IPS-11a (cell line): ENCODE data around the gene OOSP2.
"Not testable (repeated sequence)": the region's sequence is repeated elsewhere in the genome, so short reads cannot be mapped to it uniquely, and the experiment has no call there.

Experiments
- H3K4me3 ChIP-seq: one replicate; pipeline ENCODE4 v1.5.1; 2013; ENCODE audit warnings: low read depth, low read length, control low read depth

OOSP2 gene, protein sequence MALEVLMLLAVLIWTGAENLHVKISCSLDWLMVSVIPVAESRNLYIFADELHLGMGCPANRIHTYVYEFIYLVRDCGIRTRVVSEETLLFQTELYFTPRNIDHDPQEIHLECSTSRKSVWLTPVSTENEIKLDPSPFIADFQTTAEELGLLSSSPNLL

DNA sequence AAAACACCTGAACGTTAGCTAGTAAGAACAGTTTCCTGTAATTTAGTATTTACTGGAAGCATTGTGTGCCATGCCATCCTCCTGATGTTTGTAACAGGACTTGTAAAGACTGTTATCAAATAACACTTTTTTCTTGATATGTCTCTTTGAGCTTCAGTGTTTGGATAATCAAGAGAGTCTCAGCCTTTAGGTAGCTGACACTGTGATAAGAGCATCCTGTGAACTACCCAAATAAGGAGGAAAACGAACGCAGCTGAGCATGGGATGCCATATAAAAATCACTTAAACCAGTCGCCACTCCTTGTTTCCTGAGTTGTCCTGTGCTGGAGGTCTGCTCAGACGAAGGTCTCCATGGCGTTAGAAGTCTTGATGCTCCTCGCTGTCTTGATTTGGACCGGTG is at the start of gene OOSP2:
TSS of gene OOSP2 (plus strand) at position 301 of the 400 bp plus-strand sequence. CDS start at position 352, 51 bp downstream.
- H3K4me3 ChIP-seq = no peak within 1 kb of the TSS

DNA sequence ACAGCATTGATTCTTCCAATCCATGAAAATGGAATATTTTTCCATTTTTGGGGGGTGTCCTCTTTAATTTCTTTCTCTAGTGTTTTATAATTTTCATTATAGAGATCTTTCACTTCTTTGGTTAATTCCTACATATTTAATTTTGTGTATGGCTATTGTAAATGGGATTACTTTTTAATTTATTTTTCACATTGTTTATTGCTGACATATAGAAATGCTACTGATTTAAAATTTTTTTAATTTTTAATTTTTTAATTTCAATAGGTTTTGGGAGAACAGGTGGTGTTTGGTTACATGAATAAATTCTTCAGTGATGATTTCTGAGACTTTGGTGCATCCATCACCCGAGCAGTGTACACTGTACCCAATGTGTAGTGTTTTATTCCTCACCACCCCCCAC is 49.8 kb upstream of the OOSP2 start:
- H3K4me3 ChIP-seq = no peak overlapping the region

DNA sequence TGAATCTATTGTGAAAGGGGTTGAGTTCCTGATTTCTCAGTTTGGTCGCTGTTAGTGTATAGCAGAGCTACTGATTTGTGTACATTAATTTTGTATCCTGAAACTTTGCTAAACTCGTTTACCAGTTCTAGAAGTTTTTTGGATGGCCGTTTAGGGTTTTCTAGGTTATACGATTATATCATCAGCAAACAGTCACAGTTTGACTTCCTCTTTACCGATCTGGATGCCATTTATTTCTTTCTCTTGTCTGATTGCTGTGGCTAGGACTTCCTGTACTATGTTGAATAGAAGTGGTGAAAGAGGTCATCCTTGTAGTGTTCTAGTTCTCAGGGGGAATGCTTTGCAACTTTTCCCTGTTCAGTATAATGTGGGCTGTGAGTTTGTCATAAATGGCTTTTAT is 47.8 kb upstream of the OOSP2 start:
- H3K4me3 ChIP-seq = no peak overlapping the region

DNA sequence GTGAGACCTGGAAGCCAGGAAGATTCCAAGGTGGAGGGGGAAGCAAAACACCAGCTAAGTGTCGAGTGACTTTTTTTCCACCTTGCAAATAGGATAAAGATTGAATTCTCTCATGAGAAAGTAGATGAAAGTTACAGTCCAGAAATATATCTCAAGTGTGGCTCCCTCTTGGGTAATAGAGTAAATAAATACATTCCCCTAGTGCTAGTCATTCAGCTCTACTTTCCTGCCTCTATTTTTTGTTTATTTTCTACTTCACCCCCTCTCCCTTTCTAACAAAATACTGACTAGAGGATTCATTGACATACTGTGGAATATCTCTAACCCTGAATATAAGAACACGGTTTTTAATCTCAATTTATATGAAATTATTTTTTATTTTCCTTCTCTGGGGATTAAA is 42.4 kb upstream of the OOSP2 start:
- no peak overlapping the region for H3K4me3 ChIP-seq

DNA sequence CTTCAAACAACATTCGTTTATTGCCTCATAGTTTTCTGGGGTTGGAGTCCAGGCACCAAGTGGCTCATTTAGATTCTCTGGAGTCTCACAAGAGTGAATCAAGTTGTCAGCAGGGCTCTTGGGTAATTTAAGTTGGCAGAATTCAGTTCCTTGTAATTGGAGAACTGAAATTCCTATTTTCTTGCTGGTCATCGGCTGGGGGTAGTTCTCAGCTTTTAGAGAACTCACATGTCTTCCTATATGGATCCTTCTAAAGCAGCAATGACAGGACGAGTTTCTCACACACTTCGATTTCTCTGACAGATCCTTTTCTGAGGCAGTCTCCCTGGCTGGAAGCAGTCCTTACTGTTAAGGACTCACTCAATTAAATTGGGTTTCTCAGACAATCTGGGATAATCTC is 40.5 kb upstream of the OOSP2 start:
- no peak overlapping the region for H3K4me3 ChIP-seq

DNA sequence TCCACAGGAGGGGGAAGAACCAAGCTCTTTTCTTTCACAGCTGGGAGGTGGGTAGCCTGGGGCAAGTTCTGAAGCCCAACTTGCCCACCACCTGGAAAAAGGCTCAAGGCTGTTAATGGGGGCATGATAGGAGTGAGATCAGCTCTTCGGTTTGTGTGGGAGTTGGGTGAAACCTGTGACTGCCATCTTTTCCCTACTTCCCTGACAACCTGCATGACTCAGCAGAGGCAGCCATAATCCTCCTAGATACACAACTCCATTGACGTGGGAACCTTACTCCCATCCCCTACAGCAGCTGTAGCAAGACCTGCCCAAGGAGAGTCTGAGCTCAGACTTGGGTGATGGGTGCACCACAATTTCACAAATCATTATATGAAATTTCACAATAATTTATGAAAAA is 36.5 kb upstream of the OOSP2 start:
- no peak overlapping the region for H3K4me3 ChIP-seq

DNA sequence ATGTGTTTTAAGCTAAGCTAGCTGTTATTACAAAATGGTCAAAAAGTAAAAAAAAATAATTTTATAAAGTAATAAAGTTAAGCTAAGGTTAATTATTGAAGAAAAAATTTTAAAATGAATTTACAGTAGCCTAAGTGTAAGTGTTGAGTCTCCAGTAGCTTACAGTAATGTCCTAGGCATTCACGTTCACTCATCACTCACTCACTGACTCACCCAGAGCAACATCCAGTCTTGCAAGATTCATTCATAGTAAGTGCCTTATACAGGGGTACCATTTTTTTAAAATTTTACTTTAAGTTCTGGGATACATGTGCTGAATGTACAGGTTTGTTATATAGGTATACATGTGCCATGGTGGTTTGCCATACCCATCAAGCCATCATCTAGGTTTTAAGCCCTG is 34.8 kb upstream of the OOSP2 start:
- no peak overlapping the region for H3K4me3 ChIP-seq

DNA sequence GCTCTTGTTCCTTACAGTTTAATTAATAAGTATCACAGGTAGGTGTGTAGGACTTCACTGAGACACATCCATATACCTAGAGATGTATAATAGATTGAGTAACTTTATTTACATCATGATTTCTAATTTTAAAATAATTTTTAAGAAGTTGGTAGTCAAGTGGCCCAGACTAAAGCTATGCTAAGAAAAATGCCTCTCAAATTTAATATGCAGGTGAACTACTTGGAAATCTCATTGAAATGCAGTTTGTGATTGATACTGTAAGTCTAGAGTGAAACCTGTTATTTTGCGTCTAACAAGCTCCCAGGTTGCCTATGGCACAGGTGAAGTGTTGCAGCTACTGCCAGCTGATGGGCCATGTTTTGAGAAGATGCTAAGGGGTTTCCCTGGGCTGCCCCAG is 23.3 kb upstream of the OOSP2 start, which contains the start of gene OOSP4B:
TSS of gene OOSP4B (plus strand) at position 301 of the 400 bp plus-strand sequence.
- H3K4me3 ChIP-seq = no peak within 1 kb of the TSS

DNA sequence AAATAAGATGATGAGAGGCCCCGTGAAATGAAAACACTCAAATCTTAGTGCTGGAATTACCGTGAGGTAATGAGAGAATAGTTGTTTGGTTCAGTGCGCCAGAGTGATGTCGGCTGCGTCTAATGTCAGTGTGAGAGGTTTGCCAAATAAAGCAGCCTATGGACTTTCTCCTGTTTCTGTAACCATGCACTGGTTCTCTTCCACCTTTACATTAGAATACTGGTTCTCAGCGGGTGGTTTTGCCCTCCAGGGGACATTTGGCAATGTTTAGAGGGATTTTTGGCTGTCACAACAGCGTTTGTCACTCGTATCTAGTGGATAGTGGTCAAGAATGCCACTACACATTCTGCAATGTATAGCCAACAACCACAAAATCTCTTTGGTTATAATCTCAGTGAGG is 22.2 kb upstream of the OOSP2 start:
- no peak overlapping the region for H3K4me3 ChIP-seq

DNA sequence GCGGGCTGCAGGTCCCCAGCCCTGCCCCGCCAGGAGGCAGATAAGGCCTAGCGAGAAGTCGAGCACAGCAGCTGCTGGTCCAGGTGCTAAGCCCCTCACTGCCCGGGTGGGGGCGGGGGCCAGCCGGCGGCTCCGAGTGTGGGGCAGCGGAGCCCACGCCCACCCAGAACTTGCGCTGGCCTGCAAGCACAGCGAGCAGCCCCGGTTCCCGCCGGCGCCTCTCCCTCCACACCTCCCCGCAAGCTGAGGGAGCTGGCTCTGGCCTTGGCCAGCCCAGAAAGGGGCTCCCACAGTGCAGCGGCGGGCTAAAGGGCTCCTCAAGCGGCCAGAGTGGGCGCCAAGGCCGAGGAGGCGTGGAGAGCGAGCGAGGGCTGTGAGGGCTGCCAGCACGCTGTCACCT is 19.8 kb upstream of the OOSP2 start:
- H3K4me3 ChIP-seq = not testable (repeated sequence)

DNA sequence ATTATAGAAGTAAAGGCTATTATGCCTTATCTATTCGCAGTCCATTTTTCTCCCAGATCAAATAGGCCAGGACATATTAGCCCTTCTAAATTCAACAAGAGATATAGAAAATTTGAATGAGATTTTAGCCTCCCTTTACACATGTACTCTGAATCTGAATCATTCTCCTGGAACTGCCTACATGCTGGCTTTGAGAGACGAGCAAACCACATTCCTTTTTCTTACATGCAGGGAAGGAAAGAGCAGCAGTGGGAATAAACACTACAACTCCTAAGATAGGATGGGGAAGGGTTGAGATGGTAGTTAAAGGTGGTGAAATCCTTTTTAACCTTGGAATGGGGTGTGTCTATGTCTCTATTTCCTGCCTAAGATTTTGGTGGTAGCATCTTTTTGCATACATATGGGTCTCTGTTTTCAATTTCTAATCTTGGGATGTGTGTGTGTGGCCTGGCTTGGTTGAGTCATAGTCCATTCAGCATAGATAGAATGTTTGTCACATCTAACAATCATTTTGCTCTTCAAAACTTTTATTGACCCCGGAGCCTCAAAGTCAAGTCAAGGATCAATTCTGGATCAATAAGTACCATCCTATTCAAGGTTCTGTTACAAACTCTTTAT is 11.1 kb upstream of the OOSP2 start:
- H3K4me3 ChIP-seq = no peak overlapping the region

DNA sequence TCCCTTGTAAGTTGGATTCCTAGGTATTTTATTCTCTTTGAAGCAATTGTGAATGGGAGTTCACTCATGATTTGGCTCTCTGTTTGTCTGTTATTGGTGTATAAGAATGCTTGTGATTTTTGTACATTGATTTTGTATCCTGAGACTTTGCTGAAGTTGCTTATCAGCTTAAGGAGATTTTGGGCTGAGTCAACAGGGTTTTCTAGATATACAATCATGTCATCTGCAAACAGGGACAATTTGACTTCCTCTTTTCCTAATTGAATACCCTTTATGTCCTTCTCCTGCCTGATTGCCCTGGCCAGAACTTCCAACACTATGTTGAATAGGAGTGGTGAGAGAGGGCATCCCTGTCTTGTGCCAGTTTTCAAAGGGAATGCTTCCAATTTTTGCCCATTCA is 10.2 kb downstream of the OOSP2 start:
- H3K4me3 ChIP-seq = not testable (repeated sequence)

DNA sequence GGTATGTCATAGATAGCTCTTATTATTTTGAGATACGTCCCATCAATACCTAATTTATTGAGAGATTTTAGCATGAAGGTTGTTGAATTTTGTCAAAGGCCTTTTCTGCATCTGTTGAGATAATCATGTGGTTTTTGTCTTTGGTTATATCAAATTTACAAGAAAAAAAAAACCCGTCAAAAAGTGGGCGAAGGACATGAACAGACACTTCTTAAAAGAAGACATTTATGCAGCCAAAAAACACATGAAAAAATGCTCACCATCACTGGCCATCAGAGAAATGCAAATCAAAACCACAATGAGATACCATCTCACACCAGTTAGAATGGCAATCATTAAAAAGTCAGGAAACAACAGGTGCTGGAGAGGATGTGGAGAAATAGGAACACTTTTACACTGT is 10.6 kb downstream of the OOSP2 start:
- H3K4me3 ChIP-seq = not testable (repeated sequence)

DNA sequence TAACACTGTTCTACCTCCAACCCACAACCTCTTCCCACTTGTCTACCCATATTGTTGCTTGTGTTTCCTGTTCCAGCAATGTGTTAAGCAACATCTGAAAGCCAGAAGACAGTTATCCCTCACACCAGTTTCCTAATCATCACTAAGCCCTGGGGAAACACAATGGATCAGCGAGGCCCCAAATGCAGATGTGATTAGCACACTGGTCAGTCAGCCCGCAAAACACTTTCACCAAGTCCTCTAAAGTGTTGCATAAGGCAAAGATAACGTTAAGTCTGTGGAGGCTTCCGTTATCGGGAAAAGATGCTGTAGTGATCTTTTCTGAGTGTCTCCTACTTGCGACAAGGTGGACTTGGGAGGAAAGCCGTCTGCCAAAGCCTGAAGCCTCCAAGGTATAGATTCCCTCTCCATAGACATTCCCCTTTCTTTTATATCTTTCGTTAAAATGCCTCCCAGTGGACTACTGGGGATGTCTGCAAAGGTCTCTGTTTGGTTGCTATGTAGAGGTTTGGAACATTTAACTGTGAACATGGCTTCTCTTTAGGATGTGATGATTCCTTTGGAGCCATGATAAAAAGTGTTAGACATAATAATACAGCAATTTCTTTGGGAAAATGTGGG is 16.2 kb downstream of the OOSP2 start, which contains the start of gene MS4A3:
TSS of gene MS4A3 (plus strand) at position 317 of the 621 bp plus-strand sequence. CDS start 4,496 bp downstream, outside the sequence.
- no peak within 1 kb of the TSS for H3K4me3 ChIP-seq

DNA sequence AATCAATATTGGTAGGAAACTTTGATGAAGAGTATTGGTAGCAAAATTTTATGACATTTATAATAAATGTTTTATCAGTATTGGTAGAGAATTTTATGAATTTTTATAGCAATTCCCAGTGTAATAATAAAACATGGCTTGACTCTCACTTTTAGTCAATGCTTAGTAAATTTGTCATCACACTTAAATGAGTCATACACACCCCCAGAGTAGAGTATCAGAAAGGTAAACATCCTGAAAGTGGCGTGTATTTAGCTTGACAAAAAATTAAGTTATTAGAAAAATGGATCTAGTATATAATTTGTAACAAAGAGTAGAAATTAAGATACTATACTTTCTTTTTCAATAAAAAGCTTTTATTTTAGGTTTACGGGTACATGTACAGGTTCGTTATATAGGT is 18.8 kb downstream of the OOSP2 start:
- H3K4me3 ChIP-seq = no peak overlapping the region

DNA sequence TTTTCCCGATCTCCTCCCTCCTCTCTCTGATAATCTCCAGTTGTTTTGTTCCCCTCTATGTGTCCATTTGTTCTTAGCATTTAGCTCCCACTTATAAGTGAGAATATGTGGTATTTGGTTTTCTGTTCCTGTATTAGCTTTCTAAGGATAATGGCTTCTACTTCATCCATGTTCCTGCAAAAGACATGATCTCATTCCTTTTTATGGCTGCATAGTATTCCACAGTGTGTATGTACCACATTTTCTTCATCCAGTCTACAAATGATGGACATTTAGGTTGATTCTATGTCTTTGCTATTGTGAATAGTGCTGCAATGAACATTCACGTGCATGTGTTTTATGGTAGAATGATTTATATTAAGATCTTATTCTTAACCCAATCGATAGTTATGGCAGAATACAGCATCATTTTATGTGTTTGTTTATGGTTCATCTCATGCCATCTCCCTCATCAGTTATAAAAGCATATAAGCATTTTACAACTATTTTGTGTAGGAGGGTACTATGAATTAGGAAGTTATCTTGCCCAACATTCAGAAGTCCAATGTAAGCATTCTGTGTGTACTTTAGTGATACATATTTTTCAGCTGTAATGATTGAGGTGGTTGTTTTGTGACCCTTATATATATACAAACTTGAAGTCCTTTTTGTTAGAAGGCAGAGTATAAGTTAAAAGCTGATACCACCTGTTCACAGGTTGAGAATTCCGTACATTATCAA is 19.5 kb downstream of the OOSP2 start:
- no peak overlapping the region for H3K4me3 ChIP-seq

DNA sequence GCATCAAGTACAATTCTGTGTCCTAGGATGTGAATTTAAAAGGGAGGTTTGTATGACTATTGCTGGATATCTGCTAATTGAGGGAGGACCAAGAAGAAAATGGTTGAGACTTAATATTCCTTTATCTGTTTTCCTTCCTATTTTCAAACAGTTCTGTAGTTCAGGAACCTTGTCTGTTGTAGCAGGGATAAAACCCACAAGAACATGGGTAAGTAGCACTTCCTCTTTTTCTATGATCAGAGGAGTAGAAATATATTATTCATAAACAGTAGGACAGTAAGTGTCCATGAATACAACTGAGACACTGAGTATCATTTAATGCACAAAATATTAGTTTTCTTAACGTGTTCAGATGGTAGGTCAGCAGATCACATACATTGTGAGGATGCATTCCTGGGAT is 23.9 kb downstream of the OOSP2 start:
- no peak overlapping the region for H3K4me3 ChIP-seq

DNA sequence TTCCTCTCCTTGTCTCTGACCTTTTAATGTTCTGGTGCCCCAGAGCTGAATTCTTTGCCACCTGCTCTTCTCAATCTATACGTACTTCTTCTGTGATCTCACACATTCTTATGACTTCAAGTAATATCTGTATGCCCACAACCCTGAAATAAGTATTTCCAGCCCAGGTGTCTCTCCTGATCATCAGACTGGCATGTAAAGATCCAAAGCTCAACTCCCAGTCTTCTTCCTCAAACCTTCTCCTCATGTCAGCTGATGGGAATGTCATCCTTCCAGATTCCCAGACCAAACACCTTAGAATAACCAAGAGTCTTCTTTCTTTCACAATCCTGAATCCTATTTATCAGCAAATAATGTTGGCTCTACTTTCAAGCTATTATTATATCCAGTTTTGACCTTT is 25.6 kb downstream of the OOSP2 start:
- H3K4me3 ChIP-seq = no peak overlapping the region

DNA sequence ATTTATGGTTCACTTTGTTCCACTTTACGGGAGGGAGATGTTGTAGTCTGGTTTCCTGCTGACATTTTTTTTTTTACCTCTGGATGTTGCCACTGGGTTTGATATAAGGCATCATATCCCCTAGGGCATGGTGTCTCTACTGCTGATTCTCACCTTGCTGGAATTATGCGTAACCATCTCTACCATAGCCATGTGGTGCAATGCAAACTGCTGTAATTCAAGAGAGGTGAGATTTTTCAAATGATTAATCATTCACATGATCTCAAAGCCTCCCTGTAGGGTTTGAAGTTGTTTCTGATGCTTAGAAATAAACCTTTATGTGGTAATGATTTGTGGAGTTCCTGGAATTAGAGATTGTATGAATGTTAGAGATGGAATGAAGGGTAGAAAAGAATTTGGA is 29.2 kb downstream of the OOSP2 start:
- H3K4me3 ChIP-seq = no peak overlapping the region

DNA sequence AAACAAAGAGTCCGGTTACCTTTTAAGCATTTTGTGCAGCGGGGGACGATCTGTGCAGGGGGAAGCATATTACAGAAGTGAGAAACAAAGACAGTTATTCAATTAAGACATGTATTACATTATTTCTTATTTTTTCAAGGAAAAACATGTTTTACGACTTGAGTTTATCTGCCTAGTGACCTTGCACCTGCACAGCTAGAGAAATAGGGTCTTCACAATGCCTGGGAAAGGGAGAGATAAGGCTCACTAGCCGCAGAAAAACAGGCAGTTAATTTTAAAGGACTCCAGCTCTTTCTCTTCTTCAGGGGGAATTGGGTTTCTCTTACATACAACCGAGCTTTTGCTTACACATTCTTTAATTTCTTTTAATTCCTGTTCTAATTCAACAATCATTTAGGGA is 31.4 kb downstream of the OOSP2 start:
- not testable (repeated sequence) for H3K4me3 ChIP-seq

DNA sequence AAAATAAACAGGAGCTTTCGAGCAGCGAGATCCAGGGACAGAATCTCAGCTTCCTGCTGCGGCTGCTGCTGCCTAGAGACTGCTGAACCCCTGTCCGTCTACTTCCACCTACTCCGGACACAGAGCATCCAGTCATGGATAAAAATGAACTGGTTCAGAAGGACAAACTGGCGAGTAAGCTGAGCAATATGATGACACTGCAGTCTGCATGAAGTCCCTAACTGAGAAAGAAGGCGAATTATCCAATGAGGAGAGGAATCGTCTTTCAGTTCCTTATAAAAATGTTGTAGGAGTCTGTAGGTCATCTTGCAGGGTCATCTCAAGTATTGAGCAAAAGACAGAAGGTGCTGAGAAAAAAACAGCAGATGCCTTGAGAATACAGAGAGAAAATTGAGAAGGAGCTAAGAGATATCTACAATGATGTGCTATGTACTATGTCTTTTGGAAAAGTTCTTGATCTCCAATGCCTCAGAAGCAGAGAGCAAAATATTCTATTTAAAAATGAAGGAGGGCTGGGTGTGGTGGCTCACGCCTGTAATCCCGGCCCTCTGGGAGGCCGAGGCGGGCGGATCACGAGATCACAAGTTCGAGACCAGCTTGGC is 37.1 kb downstream of the OOSP2 start:
- H3K4me3 ChIP-seq = no peak overlapping the region
